NB4 (cell line): ENCODE measurements around the gene POU2AF1.

Source experiments
- MYC ChIP-seq: IDR thresholded peaks from 2 replicates; pipeline ENCODE4 v1.6.1; 2011; ENCODE audit warnings: low read depth, low read length
- POLR2A ChIP-seq: IDR thresholded peaks from 2 replicates; pipeline ENCODE4 v1.6.1; 2011; ENCODE audit warnings: mild to moderate bottlenecking; ENCODE audit not compliant: insufficient read length; ENCODE audit errors: extremely low read depth
- TF ChIP-seq, protein P1 (sequence below): IDR thresholded peaks from one replicate; pipeline ENCODE4 v1.5.1; 2012; ENCODE audit warnings: low read depth, low read length
- TF ChIP-seq, protein P2 (sequence below): IDR thresholded peaks from 2 replicates; pipeline ENCODE4 v1.6.1; 2011; ENCODE audit warnings: low read depth, low read length

DNA sequence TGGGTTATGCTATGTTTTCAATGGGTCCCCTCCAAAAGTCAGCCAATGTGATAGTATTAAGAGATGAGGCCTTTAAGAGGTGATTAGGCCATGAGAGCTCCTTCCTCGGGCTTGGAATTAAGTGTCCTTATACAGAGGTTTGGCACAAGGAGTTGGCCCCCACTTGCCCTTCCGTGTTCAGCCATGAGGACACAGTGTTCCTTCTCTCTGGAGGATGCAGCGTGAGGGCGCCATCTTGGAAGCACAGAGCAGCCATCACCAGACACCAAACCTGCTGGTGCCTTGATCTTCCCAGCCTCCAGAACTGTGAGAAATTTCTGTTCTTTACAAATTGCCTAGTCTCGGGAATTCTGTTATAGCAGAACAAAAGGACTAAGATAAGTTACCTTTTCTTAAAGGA is 53.8 kb downstream of the POU2AF1 start:
- TF ChIP-seq, protein P1, sequence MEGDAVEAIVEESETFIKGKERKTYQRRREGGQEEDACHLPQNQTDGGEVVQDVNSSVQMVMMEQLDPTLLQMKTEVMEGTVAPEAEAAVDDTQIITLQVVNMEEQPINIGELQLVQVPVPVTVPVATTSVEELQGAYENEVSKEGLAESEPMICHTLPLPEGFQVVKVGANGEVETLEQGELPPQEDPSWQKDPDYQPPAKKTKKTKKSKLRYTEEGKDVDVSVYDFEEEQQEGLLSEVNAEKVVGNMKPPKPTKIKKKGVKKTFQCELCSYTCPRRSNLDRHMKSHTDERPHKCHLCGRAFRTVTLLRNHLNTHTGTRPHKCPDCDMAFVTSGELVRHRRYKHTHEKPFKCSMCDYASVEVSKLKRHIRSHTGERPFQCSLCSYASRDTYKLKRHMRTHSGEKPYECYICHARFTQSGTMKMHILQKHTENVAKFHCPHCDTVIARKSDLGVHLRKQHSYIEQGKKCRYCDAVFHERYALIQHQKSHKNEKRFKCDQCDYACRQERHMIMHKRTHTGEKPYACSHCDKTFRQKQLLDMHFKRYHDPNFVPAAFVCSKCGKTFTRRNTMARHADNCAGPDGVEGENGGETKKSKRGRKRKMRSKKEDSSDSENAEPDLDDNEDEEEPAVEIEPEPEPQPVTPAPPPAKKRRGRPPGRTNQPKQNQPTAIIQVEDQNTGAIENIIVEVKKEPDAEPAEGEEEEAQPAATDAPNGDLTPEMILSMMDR: no peak
- TF ChIP-seq POLR2A: no peak
- TF ChIP-seq, protein P2, sequence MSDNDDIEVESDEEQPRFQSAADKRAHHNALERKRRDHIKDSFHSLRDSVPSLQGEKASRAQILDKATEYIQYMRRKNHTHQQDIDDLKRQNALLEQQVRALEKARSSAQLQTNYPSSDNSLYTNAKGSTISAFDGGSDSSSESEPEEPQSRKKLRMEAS: no peak
- TF ChIP-seq MYC: no peak
